ENCODE data around the gene LPGAT1. TPM values are rescaled to one million over a fixed set of nuclear protein-coding genes. Genes with fewer than 3 reads are reported as not detected.

Gene LPGAT1
- total RNA-seq, 1 donor, result 36.2 TPM

- H3K4me3 ChIP-seq (ENCODE audit: low read depth, low read length), result no peak overlapping the region
- TF ChIP-seq CTCF (IDR thresholded peaks at IDR 0.05; ENCODE audit: insufficient read depth, low read length), result no peak
- DNase-seq (ENCODE audit: low read depth), result no peak
These were observed 12.0 kb upstream of the LPGAT1 start for GRCh38 chr1:211842518-211842917.

GRCh38 chr1:211839106-211839505, 8.5 kb upstream of the LPGAT1 start:
- DNase-seq (ENCODE audit: low read depth), result no peak
- H3K4me3 ChIP-seq (ENCODE audit: low read depth, low read length), result no peak overlapping the region
- no peak for TF ChIP-seq CTCF (IDR thresholded peaks at IDR 0.05; ENCODE audit: insufficient read depth, low read length)

- H3K4me3 ChIP-seq (ENCODE audit: low read depth, low read length), result no peak overlapping the region
- no peak for TF ChIP-seq CTCF (IDR thresholded peaks at IDR 0.05; ENCODE audit: insufficient read depth, low read length)
- no peak for DNase-seq (ENCODE audit: low read depth)
These were observed 2.7 kb upstream of the LPGAT1 start for GRCh38 chr1:211833174-211833820.

GRCh38 chr1:211832661-211833060, 2.1 kb upstream of the LPGAT1 start:
- H3K4me3 ChIP-seq (ENCODE audit: low read depth, low read length), result no peak overlapping the region
- TF ChIP-seq CTCF (IDR thresholded peaks at IDR 0.05; ENCODE audit: insufficient read depth, low read length), result no peak

GRCh38 chr1:211831558-211832323, 1.2 kb upstream of the LPGAT1 start:
- DNase-seq (ENCODE audit: low read depth), result no peak

More at GRCh38 chr1:211832661-211833060, 2.1 kb upstream of the LPGAT1 start:
- DNase-seq (ENCODE audit: low read depth), result no peak

GRCh38 chr1:211830055-211830327, 572 bp downstream of the LPGAT1 start:
- peak overlapping the region; percentile 81 for H3K4me3 ChIP-seq (ENCODE audit: low read depth, low read length)
- DNase-seq (ENCODE audit: low read depth), result no peak
- no peak for TF ChIP-seq CTCF (IDR thresholded peaks at IDR 0.05; ENCODE audit: insufficient read depth, low read length)

More at GRCh38 chr1:211831558-211832323, 1.2 kb upstream of the LPGAT1 start:
- no peak for TF ChIP-seq CTCF (IDR thresholded peaks at IDR 0.05; ENCODE audit: insufficient read depth, low read length)
- H3K4me3 ChIP-seq (ENCODE audit: low read depth, low read length), result no peak overlapping the region

Measured in fibroblast of the aortic adventitia (primary cell).